22Rv1 (cell line): Measurements from ENCODE around the gene CAPN15.

Experiments used
- CTCF ChIP-seq: fragments of 450-650 bp; IDR thresholded peaks from 2 replicates; pipeline ENCODE4 v1.5.1; 2017; ENCODE audit warnings: mild to moderate bottlenecking
- ZFX ChIP-seq: fragments of 450-650 bp; IDR thresholded peaks from 2 replicates; pipeline ENCODE4 v1.6.1; 2017; ENCODE audit warnings: antibody characterized with exemption, borderline replicate concordance

- TF ChIP-seq CTCF (0 out of 2 replicates have a peak, but pooled peaks have one; percentile 20), ZFX (no peak)
These were observed 10.2 kb downstream of the CAPN15 start for GRCh38 chr16:537415-538335.
